Effector memory CD8-positive, alpha-beta T cell (primary cell): ENCODE measurements around the gene SPDYE3.
A peak's percentile ranks its signal among the peaks of the same experiment; 100 is the strongest.
"Not testable (repeated sequence)": the region's sequence is repeated elsewhere in the genome, so short reads cannot be mapped to it uniquely, and the experiment has no call there.

Experiments used
- ATAC-seq: fragments of 150-1000 bp; cut with Tn5 transposase; replicated peaks from 2 replicates; pipeline ENCODE4 v1.10.0; 2021; ENCODE audit warnings: mild to moderate bottlenecking, moderate library complexity
- DNase-seq, 3 experiments: peaks; one replicate each; pipeline ENCODE4 v3.0.0; 2021
- H3K27ac Mint-ChIP-seq, 2 donors: one replicate each; pipeline ENCODE4 v1.8.0; 2022; ENCODE audit warnings: mild to moderate bottlenecking in 2 of 2, mixed read lengths in 2 of 2, moderate library complexity in 2 of 2
- H3K27me3 Mint-ChIP-seq, 2 donors: one replicate each; pipeline ENCODE4 v1.8.0; 2022; ENCODE audit warnings: mixed read lengths in 2 of 2
- H3K36me3 Mint-ChIP-seq: one replicate; pipeline ENCODE4 v1.8.0; 2022; ENCODE audit warnings: mild to moderate bottlenecking, moderate library complexity, mixed read lengths; ENCODE audit not compliant: insufficient read depth
- H3K4me1 Mint-ChIP-seq, 2 donors: one replicate each; pipeline ENCODE4 v1.8.0; 2022; ENCODE audit warnings: low read depth in 2 of 2, mixed read lengths in 2 of 2
- H3K4me3 Mint-ChIP-seq, 2 donors: one replicate each; pipeline ENCODE4 v1.8.0; 2022; ENCODE audit warnings: mild to moderate bottlenecking in 2 of 2, mixed read lengths in 2 of 2, moderate library complexity in 2 of 2
- H3K9me3 Mint-ChIP-seq, 2 donors: one replicate each; pipeline ENCODE4 v1.8.0; 2022; ENCODE audit warnings: mixed read lengths in 2 of 2
- total RNA-seq, 9 experiments: gene quantifications; one replicate each; lab custom pipeline; 2026; lab: John Stamatoyannopoulos, UW

The SPDYE3 gene, protein sequence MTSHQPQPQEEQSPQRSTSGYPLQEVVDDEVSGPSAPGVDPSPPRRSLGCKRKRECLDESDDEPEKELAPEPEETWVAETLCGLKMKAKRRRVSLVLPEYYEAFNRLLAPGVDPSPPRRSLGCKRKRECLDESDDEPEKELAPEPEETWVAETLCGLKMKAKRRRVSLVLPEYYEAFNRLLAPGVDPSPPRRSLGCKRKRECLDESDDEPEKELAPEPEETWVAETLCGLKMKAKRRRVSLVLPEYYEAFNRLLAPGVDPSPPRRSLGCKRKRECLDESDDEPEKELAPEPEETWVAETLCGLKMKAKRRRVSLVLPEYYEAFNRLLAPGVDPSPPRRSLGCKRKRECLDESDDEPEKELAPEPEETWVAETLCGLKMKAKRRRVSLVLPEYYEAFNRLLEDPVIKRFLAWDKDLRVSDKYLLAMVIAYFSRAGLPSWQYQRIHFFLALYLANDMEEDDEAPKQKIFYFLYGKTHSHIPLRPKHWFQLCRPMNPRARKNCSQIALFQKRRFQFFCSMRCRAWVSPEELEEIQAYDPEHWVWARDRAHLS
- 0 to 0.06 (median 0) reads per million in 9 experiments for total RNA-seq

- not testable (repeated sequence) for H3K27ac Mint-ChIP-seq, H3K4me3 Mint-ChIP-seq, H3K36me3 Mint-ChIP-seq, H3K27me3 Mint-ChIP-seq, H3K4me1 Mint-ChIP-seq, ATAC-seq, H3K9me3 Mint-ChIP-seq, DNase-seq
Observed at GRCh38 chr7:100307402-100307801, at the start of gene SPDYE3. Gene SPDYE3 (plus strand): TSS chr7:100307702. CDS start chr7:100307886, 184 bp downstream.

DNA sequence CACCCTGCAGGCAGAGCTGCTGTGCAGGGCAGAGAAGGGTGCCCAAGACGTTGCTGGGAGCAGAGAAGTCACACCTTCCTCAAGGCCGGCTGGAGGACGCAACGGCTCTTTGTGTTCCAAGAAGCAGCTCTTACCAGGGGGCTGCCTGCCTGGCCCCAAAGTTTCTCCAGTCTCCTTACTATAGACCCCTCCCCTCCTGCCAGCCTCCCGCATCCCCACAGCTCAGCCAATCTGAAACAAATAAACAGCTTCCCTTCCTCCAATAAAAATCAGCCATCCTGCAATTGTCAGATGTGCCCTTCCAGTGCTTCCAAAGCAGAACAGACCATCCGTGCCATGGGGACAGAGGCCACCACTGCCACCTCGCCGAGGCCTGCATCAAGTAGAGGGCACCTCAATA lies 47.5 kb upstream of the SPDYE3 start:
- peak overlapping the region in 1 of 2 donors; percentile 31 for H3K27ac Mint-ChIP-seq

GRCh38 chr7:100262896-100263295 lies 44.6 kb upstream of the SPDYE3 start:
- peaks cover 8 to 11% of the 10 kb centered on the region in 2 donors for H3K4me1 Mint-ChIP-seq
- H3K9me3 Mint-ChIP-seq, H3K36me3 Mint-ChIP-seq, ATAC-seq, DNase-seq, H3K4me3 Mint-ChIP-seq, H3K27ac Mint-ChIP-seq, H3K27me3 Mint-ChIP-seq: not testable (repeated sequence)

More for the DNA sequence above, 47.5 kb upstream of the SPDYE3 start:
- DNase-seq, ATAC-seq, H3K4me3 Mint-ChIP-seq, H3K9me3 Mint-ChIP-seq, H3K4me1 Mint-ChIP-seq, H3K27me3 Mint-ChIP-seq: not testable (repeated sequence)
- peaks cover 12% of the 10 kb centered on the region for H3K36me3 Mint-ChIP-seq

GRCh38 chr7:100264223-100264622 lies 43.3 kb upstream of the SPDYE3 start:
- not testable (repeated sequence) for H3K9me3 Mint-ChIP-seq, H3K27me3 Mint-ChIP-seq, DNase-seq, ATAC-seq, H3K4me3 Mint-ChIP-seq, H3K27ac Mint-ChIP-seq, H3K36me3 Mint-ChIP-seq
- peaks cover 14 to 16% of the 10 kb centered on the region in 2 donors for H3K4me1 Mint-ChIP-seq

- not testable (repeated sequence) for H3K9me3 Mint-ChIP-seq, ATAC-seq, H3K27me3 Mint-ChIP-seq, DNase-seq, H3K36me3 Mint-ChIP-seq, H3K4me3 Mint-ChIP-seq, H3K27ac Mint-ChIP-seq
- peaks cover 14 to 16% of the 10 kb centered on the region in 2 donors for H3K4me1 Mint-ChIP-seq
Observed at GRCh38 chr7:100264669-100265165, 42.8 kb upstream of the SPDYE3 start.

DNA sequence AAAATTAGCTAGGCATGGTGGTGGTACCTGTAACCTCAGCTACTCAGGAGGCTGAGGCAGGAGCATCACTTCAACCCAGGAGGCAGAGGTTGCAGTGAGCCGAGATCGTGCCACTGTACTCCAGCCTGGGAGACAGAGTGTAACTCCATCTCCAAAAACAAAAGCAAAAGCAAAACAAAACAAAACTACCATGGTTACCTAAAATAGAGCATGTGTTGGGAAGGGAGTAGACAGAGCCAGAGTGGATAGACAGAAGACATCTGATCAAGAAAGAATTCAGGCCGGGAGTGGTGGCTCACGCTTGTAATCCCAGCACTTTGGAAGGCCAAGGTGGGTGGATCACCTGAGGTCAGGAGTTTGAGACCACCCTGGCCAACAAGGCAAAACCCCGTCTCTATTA lies 41.7 kb upstream of the SPDYE3 start:
- H3K36me3 Mint-ChIP-seq, DNase-seq, H3K27ac Mint-ChIP-seq, H3K4me3 Mint-ChIP-seq, ATAC-seq, H3K9me3 Mint-ChIP-seq, H3K27me3 Mint-ChIP-seq: not testable (repeated sequence)
- H3K4me1 Mint-ChIP-seq, result peaks cover 18 to 19% of the 10 kb centered on the region in 2 donors

DNA sequence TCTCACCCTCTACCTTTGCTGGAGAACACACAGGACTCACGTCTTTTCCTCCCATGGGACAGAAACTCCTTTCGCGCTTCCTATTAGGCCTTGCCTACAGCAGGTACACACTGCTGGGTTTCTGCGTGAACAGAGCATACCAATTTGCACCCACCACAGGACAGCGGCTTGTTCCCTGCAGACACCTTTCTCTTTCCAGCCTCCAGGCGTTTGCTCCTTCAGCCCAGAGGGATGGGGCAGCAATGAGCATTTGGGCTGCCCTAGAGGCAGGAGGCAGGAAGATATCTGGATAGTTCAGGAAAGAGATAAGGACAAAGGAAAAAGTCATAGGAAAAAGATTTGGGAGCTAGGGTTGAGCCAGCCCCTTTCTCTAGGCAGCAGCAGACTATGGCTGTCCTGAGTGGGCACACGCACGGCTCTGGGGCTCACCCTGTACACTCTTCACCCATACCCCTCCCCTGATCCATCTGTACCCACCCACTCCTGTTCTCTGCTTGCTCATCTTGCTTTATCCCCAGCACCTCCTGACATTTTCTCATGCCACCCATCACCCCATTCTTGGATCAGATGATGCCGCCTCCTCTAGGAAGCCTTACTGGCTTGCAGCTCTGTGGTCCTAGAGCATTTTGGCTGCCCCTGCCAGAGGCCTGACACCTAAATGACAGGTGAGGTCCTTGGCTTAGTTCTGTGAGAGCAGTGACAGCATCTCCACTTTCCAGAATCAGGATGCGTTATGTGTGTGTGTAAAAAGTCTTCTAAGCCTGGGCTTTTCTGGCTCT lies 40.7 kb upstream of the SPDYE3 start:
- ATAC-seq (no peak), DNase-seq (no peak)
- peaks cover 21% of the 10 kb centered on the region in 2 donors for H3K4me1 Mint-ChIP-seq
- peak overlapping the region in 1 of 2 donors; percentile 77 for H3K27ac Mint-ChIP-seq
- H3K27me3 Mint-ChIP-seq, result no peaks in the 10 kb centered on the region
- H3K4me3 Mint-ChIP-seq, result no peak overlapping the region
- H3K36me3 Mint-ChIP-seq, result peaks cover 14% of the 10 kb centered on the region
- no peaks in the 10 kb centered on the region for H3K9me3 Mint-ChIP-seq

DNA sequence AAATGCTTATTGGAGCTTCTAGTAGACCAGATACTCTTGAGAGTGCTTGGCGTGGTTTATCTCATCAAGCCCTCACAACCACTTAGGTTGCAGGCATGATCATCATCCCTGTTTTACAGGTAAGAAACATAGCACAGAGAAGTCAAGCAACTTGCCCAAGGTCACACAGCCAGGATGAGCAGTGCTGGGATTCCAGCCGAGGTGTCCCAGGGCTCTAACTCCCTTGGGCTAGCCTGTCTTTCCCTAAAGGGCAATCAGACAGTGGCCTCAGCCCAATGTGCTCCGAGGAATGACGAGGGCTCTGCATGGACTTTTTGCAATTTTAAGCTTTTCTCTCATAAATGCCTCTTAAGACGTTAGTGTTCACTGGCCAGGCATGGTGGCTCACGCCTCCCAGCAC lies 39.9 kb upstream of the SPDYE3 start:
- peaks cover 17% of the 10 kb centered on the region in 2 donors for H3K4me1 Mint-ChIP-seq
- H3K4me3 Mint-ChIP-seq, result no peak overlapping the region
- no peaks in the 10 kb centered on the region for H3K27me3 Mint-ChIP-seq
- DNase-seq (no peak), ATAC-seq (no peak)
- peaks cover 22% of the 10 kb centered on the region for H3K36me3 Mint-ChIP-seq
- H3K27ac Mint-ChIP-seq, result no peak overlapping the region
- no peaks in the 10 kb centered on the region for H3K9me3 Mint-ChIP-seq

GRCh38 chr7:100268882-100269281 lies 38.6 kb upstream of the SPDYE3 start:
- peaks cover 24% of the 10 kb centered on the region for H3K36me3 Mint-ChIP-seq
- H3K27me3 Mint-ChIP-seq, H3K9me3 Mint-ChIP-seq, H3K27ac Mint-ChIP-seq, ATAC-seq, H3K4me3 Mint-ChIP-seq, DNase-seq: not testable (repeated sequence)
- H3K4me1 Mint-ChIP-seq, result peaks cover 17% of the 10 kb centered on the region in 2 donors

- H3K9me3 Mint-ChIP-seq, ATAC-seq, H3K27ac Mint-ChIP-seq, H3K27me3 Mint-ChIP-seq, DNase-seq: not testable (repeated sequence)
- Mint-ChIP-seq H3K36me3 (peaks cover 24% of the 10 kb centered on the region), H3K4me1 (peaks cover 17% of the 10 kb centered on the region in 2 donors), H3K4me3 (peak overlapping the region in 1 of 2 donors; percentile 17)
Observed at GRCh38 chr7:100269306-100270045, 38.0 kb upstream of the SPDYE3 start.

- ATAC-seq, H3K9me3 Mint-ChIP-seq, DNase-seq, H3K27me3 Mint-ChIP-seq: not testable (repeated sequence)
- peak overlapping the region; percentile 10 to 51 for H3K27ac Mint-ChIP-seq
- H3K4me3 Mint-ChIP-seq, result peak overlapping the region; percentile 76 to 78
- H3K4me1 Mint-ChIP-seq, result peaks cover 17% of the 10 kb centered on the region in 2 donors
- H3K36me3 Mint-ChIP-seq, result peaks cover 24% of the 10 kb centered on the region
Observed at GRCh38 chr7:100270046-100270918, 37.2 kb upstream of the SPDYE3 start.

GRCh38 chr7:100270941-100271593 lies 36.4 kb upstream of the SPDYE3 start:
- H3K4me3 Mint-ChIP-seq, result peak overlapping the region; percentile 76 to 78
- H3K9me3 Mint-ChIP-seq, DNase-seq, H3K27me3 Mint-ChIP-seq, ATAC-seq: not testable (repeated sequence)
- H3K27ac Mint-ChIP-seq, result peak overlapping the region; percentile 10 to 51
- H3K36me3 Mint-ChIP-seq, result peaks cover 24% of the 10 kb centered on the region
- peaks cover 17% of the 10 kb centered on the region in 2 donors for H3K4me1 Mint-ChIP-seq
